Measurements from ENCODE around the gene TMEM45B.
"Not testable (repeated sequence)": the region's sequence is repeated elsewhere in the genome, so short reads cannot be mapped to it uniquely, and the experiment has no call there.

TMEM45B gene

GRCh38 chr11:129778877-129779276, 36.8 kb upstream of the TMEM45B start:
- Histone ChIP-seq H3K4me3 (replicated peaks; ENCODE audit: insufficient read depth, low read length) (no peak overlapping the region), H3K27ac (replicated peaks) (no peak overlapping the region), H3K27me3 (ENCODE audit: insufficient read depth, poor library complexity, severe bottlenecking) (no peaks in the 10 kb centered on the region)
- TF ChIP-seq GABPA (IDR thresholded peaks at IDR 0.05; ENCODE audit: low read depth) (no peak), SPI1 (IDR thresholded peaks at IDR 0.05; ENCODE audit: borderline replicate concordance, low read depth) (no peak), POLR2AphosphoS5 (IDR thresholded peaks at IDR 0.05; ENCODE audit: low read depth) (no peak), CTCF (IDR thresholded peaks at IDR 0.05; ENCODE audit: insufficient read depth, low read length) (no peak), REST (IDR thresholded peaks at IDR 0.05; ENCODE audit: insufficient replicate concordance, low read depth) (no peak)
- DNase-seq (ENCODE audit: low read depth in 1 of 2, low spot score in 1 of 2) = no peak

- H3K27me3 ChIP-seq (ENCODE audit: insufficient read depth, poor library complexity, severe bottlenecking) = no peaks in the 10 kb centered on the region
- no peak overlapping the region for H3K4me3 ChIP-seq (replicated peaks; ENCODE audit: insufficient read depth, low read length)
- TF ChIP-seq SPI1 (IDR thresholded peaks at IDR 0.05; ENCODE audit: borderline replicate concordance, low read depth) = no peak
- H3K27ac ChIP-seq (replicated peaks) = no peak overlapping the region
- no peak for DNase-seq (ENCODE audit: low read depth in 1 of 2, low spot score in 1 of 2)
Measured at GRCh38 chr11:129779342-129779741, 36.3 kb upstream of the TMEM45B start.

GRCh38 chr11:129785383-129786111, 30.1 kb upstream of the TMEM45B start:
- H3K27me3 ChIP-seq (ENCODE audit: insufficient read depth, poor library complexity, severe bottlenecking) = no peaks in the 10 kb centered on the region
- no peak for DNase-seq (ENCODE audit: low read depth in 1 of 2, low spot score in 1 of 2)
- TF ChIP-seq SPI1 (IDR thresholded peaks at IDR 0.05; ENCODE audit: borderline replicate concordance, low read depth) (no peak), GABPA (IDR thresholded peaks at IDR 0.05; ENCODE audit: low read depth) (no peak), POLR2AphosphoS5 (IDR thresholded peaks at IDR 0.05; ENCODE audit: low read depth) (no peak), CTCF (IDR thresholded peaks at IDR 0.05; ENCODE audit: insufficient read depth, low read length) (no peak), REST (IDR thresholded peaks at IDR 0.05; ENCODE audit: insufficient replicate concordance, low read depth) (no peak)
- H3K27ac ChIP-seq (replicated peaks) = no peak overlapping the region
- no peak overlapping the region for H3K4me3 ChIP-seq (replicated peaks; ENCODE audit: insufficient read depth, low read length)

- not testable (repeated sequence) for DNase-seq (ENCODE audit: low read depth in 1 of 2, low spot score in 1 of 2); H3K27ac ChIP-seq (replicated peaks)
Measured at GRCh38 chr11:129786112-129786416, 29.6 kb upstream of the TMEM45B start.

GRCh38 chr11:129787532-129788155, 28.0 kb upstream of the TMEM45B start:
- Histone ChIP-seq H3K27ac (replicated peaks) (no peak overlapping the region), H3K27me3 (ENCODE audit: insufficient read depth, poor library complexity, severe bottlenecking) (no peaks in the 10 kb centered on the region), H3K4me3 (replicated peaks; ENCODE audit: insufficient read depth, low read length) (no peak overlapping the region)
- no peak for DNase-seq (ENCODE audit: low read depth in 1 of 2, low spot score in 1 of 2)
- TF ChIP-seq SPI1 (IDR thresholded peaks at IDR 0.05; ENCODE audit: borderline replicate concordance, low read depth) = no peak

More at GRCh38 chr11:129786112-129786416, 29.6 kb upstream of the TMEM45B start:
- H3K4me3 ChIP-seq (replicated peaks; ENCODE audit: insufficient read depth, low read length); H3K27me3 ChIP-seq (ENCODE audit: insufficient read depth, poor library complexity, severe bottlenecking): not testable (repeated sequence)

All from HL-60 (cell line).